Measurements from ENCODE around the gene TRMU.
"Not testable (repeated sequence)": the region's sequence is repeated elsewhere in the genome, so short reads cannot be mapped to it uniquely, and the experiment has no call there.

The TRMU gene

DNA sequence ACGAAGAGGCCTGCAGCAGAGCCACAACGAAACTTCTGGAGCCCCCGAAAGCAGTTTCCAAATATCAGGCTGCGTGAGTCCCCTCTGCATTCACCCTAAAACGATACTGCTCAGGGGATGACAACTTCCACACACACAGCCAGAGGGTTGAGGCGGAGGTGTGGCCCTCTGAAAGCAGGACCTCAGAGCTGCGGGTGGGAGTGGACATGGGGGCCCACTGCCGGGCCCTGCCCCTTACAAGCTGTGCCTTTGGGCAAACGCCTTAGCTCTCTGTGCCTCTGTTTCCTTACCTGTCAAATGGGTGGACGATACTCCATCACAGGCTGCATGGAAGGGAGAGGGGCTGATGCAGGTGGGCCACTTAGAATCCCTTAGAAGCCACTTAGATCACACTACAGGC is 53.1 kb downstream of the TRMU start:
- FAIRE-seq (no peak), DNase-seq (ENCODE audit: insufficient read length) (no peak)
- TF ChIP-seq POLR2A (IDR thresholded peaks at IDR 0.05; ENCODE audit: low read depth, low read length) = no peak
- TF ChIP-seq TAF1 (IDR thresholded peaks at IDR 0.05; ENCODE audit: borderline replicate concordance, low read depth, low read length) = no peak
- no peak for TF ChIP-seq POLR2AphosphoS5 (IDR thresholded peaks at IDR 0.05; ENCODE audit: low read depth, low read length)

GRCh38 chr22:46389081-46389480 is 53.6 kb downstream of the TRMU start:
- FAIRE-seq (no peak), DNase-seq (ENCODE audit: insufficient read length) (no peak)
- no peak for TF ChIP-seq POLR2A (IDR thresholded peaks at IDR 0.05; ENCODE audit: low read depth, low read length)
- TF ChIP-seq POLR2AphosphoS5 (IDR thresholded peaks at IDR 0.05; ENCODE audit: low read depth, low read length) = no peak
- TF ChIP-seq TAF1 (IDR thresholded peaks at IDR 0.05; ENCODE audit: borderline replicate concordance, low read depth, low read length) = no peak

DNA sequence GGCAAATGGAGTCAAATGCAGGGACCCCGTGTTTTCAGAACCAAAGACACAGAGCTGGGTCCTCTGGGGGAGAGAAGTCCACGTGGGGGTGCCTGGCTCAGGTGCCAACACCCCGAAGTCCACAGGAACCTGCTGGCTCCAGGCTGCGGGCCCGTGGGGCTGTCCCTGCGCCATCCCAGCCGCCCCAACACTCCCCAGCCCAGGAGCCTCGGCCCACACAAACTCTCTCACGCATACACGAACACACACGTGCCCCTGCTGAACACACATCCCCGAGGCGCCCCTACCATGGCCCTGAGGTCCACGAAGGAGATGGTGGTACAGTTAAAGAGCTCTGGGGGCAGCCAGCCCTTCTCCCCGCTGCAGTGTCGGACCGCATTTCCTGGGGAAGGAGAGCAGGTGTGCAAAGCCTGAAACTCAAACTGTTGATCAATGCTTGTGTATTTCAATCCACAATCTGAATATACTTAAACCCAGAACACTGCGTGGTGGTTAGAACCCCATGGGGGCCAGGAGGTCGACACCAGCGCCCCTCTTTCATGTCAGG is 54.7 kb downstream of the TRMU start:
- FAIRE-seq (no peak), DNase-seq (ENCODE audit: insufficient read length) (no peak)
- TF ChIP-seq TAF1 (IDR thresholded peaks at IDR 0.05; ENCODE audit: borderline replicate concordance, low read depth, low read length) (no peak), POLR2A (IDR thresholded peaks at IDR 0.05; ENCODE audit: low read depth, low read length) (no peak), POLR2AphosphoS5 (IDR thresholded peaks at IDR 0.05; ENCODE audit: low read depth, low read length) (no peak)

- FAIRE-seq (no peak), DNase-seq (ENCODE audit: insufficient read length) (no peak)
- TF ChIP-seq POLR2A (IDR thresholded peaks at IDR 0.05; ENCODE audit: low read depth, low read length) = no peak
- no peak for TF ChIP-seq POLR2AphosphoS5 (IDR thresholded peaks at IDR 0.05; ENCODE audit: low read depth, low read length)
- no peak for TF ChIP-seq TAF1 (IDR thresholded peaks at IDR 0.05; ENCODE audit: borderline replicate concordance, low read depth, low read length)
Measured at GRCh38 chr22:46390652-46391301, 55.3 kb downstream of the TRMU start.

DNA sequence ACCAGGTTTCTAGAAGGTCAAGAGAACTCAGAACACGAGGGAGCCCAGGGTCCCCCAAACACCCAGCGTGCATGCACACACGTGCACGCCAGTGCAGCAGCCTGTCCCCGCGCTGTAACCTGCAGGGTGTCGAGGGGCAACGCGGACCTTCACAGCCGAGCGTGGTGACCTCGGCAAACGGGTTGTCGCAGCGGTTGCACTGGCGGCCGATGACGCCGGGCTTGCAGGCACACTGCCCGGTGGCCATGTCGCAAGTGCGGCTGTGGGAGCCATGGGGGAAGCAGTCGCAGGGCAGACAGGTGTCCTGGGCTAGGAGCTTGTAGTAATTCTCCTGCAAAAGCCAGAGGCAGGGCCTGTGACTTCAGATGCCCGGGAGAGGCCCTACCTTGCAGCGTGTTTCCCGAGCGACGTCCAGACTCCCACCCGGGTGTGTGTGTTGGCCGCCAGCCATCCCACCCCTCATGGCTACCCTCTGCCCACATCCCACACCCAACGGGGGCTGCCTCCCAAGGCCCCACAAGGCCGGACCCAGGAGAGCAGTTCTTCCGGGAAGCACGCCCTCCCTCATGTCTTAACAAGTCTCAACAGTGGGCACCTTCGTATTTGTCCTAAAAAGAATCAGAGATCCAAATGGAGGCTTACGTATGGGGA is 56.1 kb downstream of the TRMU start:
- DNase-seq (ENCODE audit: insufficient read length) (no peak), FAIRE-seq (no peak)
- TF ChIP-seq POLR2AphosphoS5 (IDR thresholded peaks at IDR 0.05; ENCODE audit: low read depth, low read length) (no peak), POLR2A (IDR thresholded peaks at IDR 0.05; ENCODE audit: low read depth, low read length) (no peak), TAF1 (IDR thresholded peaks at IDR 0.05; ENCODE audit: borderline replicate concordance, low read depth, low read length) (no peak)

DNA sequence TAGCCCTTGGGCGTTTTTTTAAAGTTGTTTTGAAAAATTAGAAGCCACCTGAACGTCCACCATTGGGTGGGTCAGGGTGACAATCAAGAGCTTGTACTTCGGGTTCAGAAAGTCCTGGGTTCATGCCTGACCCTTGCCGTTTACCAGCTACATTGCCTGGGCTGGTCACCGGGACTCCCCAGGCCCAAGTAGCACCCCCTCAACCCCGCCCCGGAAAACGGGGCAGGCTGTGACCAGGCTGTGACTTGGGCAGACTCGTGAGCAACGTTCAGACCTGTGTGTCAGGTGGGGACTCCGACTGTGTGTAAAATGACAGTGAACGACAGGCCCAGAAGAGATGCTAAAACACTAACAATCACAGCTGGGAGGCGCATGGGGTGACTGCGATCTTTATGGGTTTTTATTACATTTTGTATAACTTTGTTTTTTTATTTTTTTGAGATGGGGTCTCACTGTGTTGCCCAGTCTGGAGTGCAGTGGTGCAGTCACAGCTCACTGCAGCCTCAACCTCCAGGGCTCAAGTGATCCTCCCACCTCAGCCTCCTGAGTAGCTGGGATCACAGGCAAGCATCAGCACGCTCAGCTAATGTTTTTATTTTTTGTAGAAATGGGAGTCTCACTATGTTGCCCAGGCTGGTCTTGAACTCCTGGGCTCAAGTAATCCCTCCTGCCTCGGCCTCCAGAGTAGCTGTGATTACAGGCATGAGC is 56.8 kb downstream of the TRMU start:
- DNase-seq (ENCODE audit: insufficient read length) (no peak), FAIRE-seq (no peak)
- TF ChIP-seq POLR2A (IDR thresholded peaks at IDR 0.05; ENCODE audit: low read depth, low read length) = no peak

DNA sequence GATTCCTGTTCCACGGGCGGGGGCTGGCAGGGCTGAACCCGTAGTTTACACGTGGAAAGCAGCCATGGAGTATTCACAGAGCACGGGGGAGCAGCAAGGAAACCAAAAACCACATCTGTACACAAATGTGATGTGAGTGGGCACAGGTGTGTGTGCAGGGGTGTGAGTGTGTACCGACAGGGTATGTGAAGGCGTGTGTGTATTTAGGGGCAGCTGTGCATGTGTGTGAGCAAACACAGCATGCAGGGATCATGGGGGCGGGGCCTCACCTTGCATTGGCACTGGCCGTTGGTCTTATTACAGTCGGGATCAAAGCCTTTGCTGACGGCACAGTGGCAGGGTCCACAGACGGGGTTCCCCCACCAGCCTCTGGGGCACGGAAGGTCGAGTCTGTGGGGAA is 58.4 kb downstream of the TRMU start:
- TF ChIP-seq TAF1 (IDR thresholded peaks at IDR 0.05; ENCODE audit: borderline replicate concordance, low read depth, low read length) (no peak), POLR2A (IDR thresholded peaks at IDR 0.05; ENCODE audit: low read depth, low read length) (no peak), POLR2AphosphoS5 (IDR thresholded peaks at IDR 0.05; ENCODE audit: low read depth, low read length) (no peak)
- no peak for FAIRE-seq
- no peak for DNase-seq (ENCODE audit: insufficient read length)

- DNase-seq (ENCODE audit: insufficient read length) (no peak), FAIRE-seq (no peak)
- TF ChIP-seq TAF1 (IDR thresholded peaks at IDR 0.05; ENCODE audit: borderline replicate concordance, low read depth, low read length) = no peak
- TF ChIP-seq POLR2A (IDR thresholded peaks at IDR 0.05; ENCODE audit: low read depth, low read length) = no peak
Measured at GRCh38 chr22:46394622-46395021, 59.1 kb downstream of the TRMU start.

DNA sequence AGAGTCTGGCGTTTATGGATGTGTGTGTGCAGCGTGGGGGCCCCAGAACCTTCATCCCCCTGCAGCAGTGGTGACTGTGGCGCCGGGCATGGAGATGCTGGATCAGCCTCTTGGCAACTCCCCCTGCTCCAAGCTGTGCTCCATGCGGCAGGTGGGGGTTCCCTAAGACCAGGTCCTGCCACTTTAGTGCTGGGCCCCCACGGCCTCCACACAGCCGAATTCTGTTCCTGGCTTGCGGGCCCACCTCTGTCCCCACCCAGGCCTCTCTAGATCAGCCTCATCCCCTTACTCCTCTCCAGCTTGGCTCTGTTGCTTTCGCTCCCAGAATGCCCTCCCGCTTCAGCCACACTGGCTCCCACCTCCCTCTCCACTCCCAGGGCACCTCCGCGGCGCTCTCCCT is 59.6 kb downstream of the TRMU start:
- TF ChIP-seq TAF1 (IDR thresholded peaks at IDR 0.05; ENCODE audit: borderline replicate concordance, low read depth, low read length) (no peak), POLR2AphosphoS5 (IDR thresholded peaks at IDR 0.05; ENCODE audit: low read depth, low read length) (no peak), POLR2A (IDR thresholded peaks at IDR 0.05; ENCODE audit: low read depth, low read length) (no peak)
- DNase-seq (ENCODE audit: insufficient read length) (no peak), FAIRE-seq (no peak)

GRCh38 chr22:46397049-46397448 is 61.5 kb downstream of the TRMU start:
- FAIRE-seq; DNase-seq (ENCODE audit: insufficient read length): not testable (repeated sequence)

DNA sequence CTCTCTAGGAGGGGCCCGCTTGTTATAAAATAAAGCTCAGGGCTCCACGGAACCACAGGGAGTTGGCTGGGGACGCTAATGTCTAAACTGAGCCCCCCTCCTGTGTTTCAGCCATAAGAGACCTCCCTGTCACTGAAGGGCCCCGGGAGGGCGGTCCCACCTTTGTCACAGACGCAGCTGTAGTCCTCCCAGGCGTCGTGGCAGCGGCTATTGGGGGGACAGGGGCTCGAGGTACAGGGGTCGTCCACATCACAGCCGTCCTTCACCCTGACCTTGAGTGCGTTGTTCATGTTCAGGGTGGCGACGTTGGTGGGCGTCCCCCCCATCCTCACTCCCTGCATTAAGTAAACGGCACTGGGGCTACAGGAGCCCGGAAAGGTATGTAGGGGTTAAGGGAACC is 62.0 kb downstream of the TRMU start:
- FAIRE-seq (no peak), DNase-seq (ENCODE audit: insufficient read length) (no peak)
- TF ChIP-seq TAF1 (IDR thresholded peaks at IDR 0.05; ENCODE audit: borderline replicate concordance, low read depth, low read length) (no peak), POLR2A (IDR thresholded peaks at IDR 0.05; ENCODE audit: low read depth, low read length) (no peak), POLR2AphosphoS5 (IDR thresholded peaks at IDR 0.05; ENCODE audit: low read depth, low read length) (no peak)

DNA sequence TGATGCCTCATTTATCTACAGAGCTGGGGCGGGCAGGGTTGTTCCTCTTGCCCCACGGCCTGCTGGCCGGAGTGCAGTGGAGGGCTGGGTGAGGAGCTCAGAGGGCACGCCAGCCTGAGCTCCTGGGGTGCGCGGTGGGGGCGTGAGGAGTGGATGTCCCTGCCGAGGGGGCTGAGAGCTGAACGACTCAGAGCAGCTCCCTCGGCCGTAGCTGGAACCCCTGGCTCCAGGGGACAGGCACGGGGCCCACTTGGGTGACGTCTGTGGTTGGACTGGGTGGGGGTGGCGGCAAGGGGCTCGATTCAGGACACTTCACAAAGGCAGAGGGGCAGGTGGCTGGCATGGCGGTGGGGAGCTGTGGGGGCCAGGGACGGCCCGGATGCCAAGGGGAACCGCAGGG is 62.4 kb downstream of the TRMU start:
- FAIRE-seq (no peak), DNase-seq (ENCODE audit: insufficient read length) (no peak)
- TF ChIP-seq TAF1 (IDR thresholded peaks at IDR 0.05; ENCODE audit: borderline replicate concordance, low read depth, low read length) (no peak), POLR2AphosphoS5 (IDR thresholded peaks at IDR 0.05; ENCODE audit: low read depth, low read length) (no peak), POLR2A (IDR thresholded peaks at IDR 0.05; ENCODE audit: low read depth, low read length) (no peak)
